Stimulated activated naive CD8-positive, alpha-beta T cell treated with anti-CD3 and anti-CD28 coated beads, Interleukin-15, amount 100 ng/mL, for 72 hours (primary cell): ENCODE data around the gene INPP5A.
"Not testable (repeated sequence)": the region's sequence is repeated elsewhere in the genome, so short reads cannot be mapped to it uniquely, and the experiment has no call there.

Experiments
- ATAC-seq: fragments of 150-1000 bp; cut with Tn5 transposase; 2 replicates; pipeline ENCODE4 v1.10.0; 2021; ENCODE audit warnings: mild to moderate bottlenecking, moderate library complexity
- DNase-seq, 2 donors: peaks; one replicate each; pipeline ENCODE4 v3.0.0; 2021 to 2022
- H3K27ac Mint-ChIP-seq, 2 donors: one replicate each; pipeline ENCODE4 v1.8.0; 2022; ENCODE audit warnings: mild to moderate bottlenecking in 2 of 2, mixed read lengths in 2 of 2, moderate library complexity in 2 of 2
- H3K27me3 Mint-ChIP-seq: one replicate; pipeline ENCODE4 v1.8.0; 2022; ENCODE audit warnings: mixed read lengths
- H3K4me1 Mint-ChIP-seq: one replicate; pipeline ENCODE4 v1.8.0; 2022; ENCODE audit warnings: mild to moderate bottlenecking, mixed read lengths
- H3K4me3 Mint-ChIP-seq, 2 donors: one replicate each; pipeline ENCODE4 v1.8.0; 2022; ENCODE audit warnings: mild to moderate bottlenecking in 2 of 2, mixed read lengths in 2 of 2, moderate library complexity in 1 of 2
- H3K9me3 Mint-ChIP-seq, 2 donors: one replicate each; pipeline ENCODE4 v1.8.0; 2022; ENCODE audit warnings: mixed read lengths in 2 of 2

INPP5A gene

GRCh38 chr10:132701099-132701845 is 163.7 kb downstream of the INPP5A start:
- ATAC-seq (no peak), DNase-seq (no peak)
- Mint-ChIP-seq H3K27ac (peak overlapping the region in 1 of 2 donors; percentile 71), H3K27me3 (no peaks in the 10 kb centered on the region), H3K4me3 (no peak overlapping the region), H3K9me3 (peaks cover 10 to 31% of the 10 kb centered on the region in 2 donors), H3K4me1 (no peaks in the 10 kb centered on the region)

- Mint-ChIP-seq H3K4me1 (no peaks in the 10 kb centered on the region), H3K4me3 (no peak overlapping the region), H3K27ac (no peak overlapping the region), H3K27me3 (no peaks in the 10 kb centered on the region), H3K9me3 (peaks cover 13 to 36% of the 10 kb centered on the region in 2 donors)
- DNase-seq = no peak
- no peak for ATAC-seq
Observed at GRCh38 chr10:132701846-132702190, 164.2 kb downstream of the INPP5A start.

- Mint-ChIP-seq H3K4me1 (no peaks in the 10 kb centered on the region), H3K4me3 (no peak overlapping the region), H3K27me3 (no peaks in the 10 kb centered on the region), H3K9me3 (peaks cover 13 to 40% of the 10 kb centered on the region in 2 donors), H3K27ac (peak overlapping the region in 1 of 2 donors; percentile 64)
- no peak for DNase-seq
- ATAC-seq = no peak
Observed at GRCh38 chr10:132702601-132703418, 165.2 kb downstream of the INPP5A start.

GRCh38 chr10:132703419-132704007 is 165.9 kb downstream of the INPP5A start:
- DNase-seq (no peak), ATAC-seq (no peak)
- Mint-ChIP-seq H3K27ac (peak overlapping the region in 1 of 2 donors; percentile 64), H3K9me3 (peaks cover 13 to 40% of the 10 kb centered on the region in 2 donors), H3K4me1 (no peaks in the 10 kb centered on the region), H3K4me3 (no peak overlapping the region), H3K27me3 (no peaks in the 10 kb centered on the region)

GRCh38 chr10:132704008-132704814 is 166.6 kb downstream of the INPP5A start:
- no peak for DNase-seq
- no peak for ATAC-seq
- Mint-ChIP-seq H3K27me3 (no peaks in the 10 kb centered on the region), H3K9me3 (peaks cover 13 to 40% of the 10 kb centered on the region in 2 donors), H3K4me3 (no peak overlapping the region), H3K4me1 (no peaks in the 10 kb centered on the region), H3K27ac (peak overlapping the region in 1 of 2 donors; percentile 94)

- H3K4me3 Mint-ChIP-seq, H3K27me3 Mint-ChIP-seq, H3K4me1 Mint-ChIP-seq, ATAC-seq, DNase-seq: not testable (repeated sequence)
- peaks cover 13 to 40% of the 10 kb centered on the region in 2 donors for H3K9me3 Mint-ChIP-seq
- H3K27ac Mint-ChIP-seq = peak overlapping the region in 1 of 2 donors; percentile 94
Observed at GRCh38 chr10:132704815-132705064, 167.2 kb downstream of the INPP5A start.

GRCh38 chr10:132705173-132705572 is 167.6 kb downstream of the INPP5A start:
- DNase-seq (no peak), ATAC-seq (no peak)
- peak overlapping the region in 1 of 2 donors; percentile 54 for H3K27ac Mint-ChIP-seq
- no peak overlapping the region for H3K4me3 Mint-ChIP-seq
- no peaks in the 10 kb centered on the region for H3K27me3 Mint-ChIP-seq
- no peaks in the 10 kb centered on the region for H3K4me1 Mint-ChIP-seq
- peaks cover 13 to 40% of the 10 kb centered on the region in 2 donors for H3K9me3 Mint-ChIP-seq

- H3K4me3 Mint-ChIP-seq = no peak overlapping the region
- no peaks in the 10 kb centered on the region for H3K27me3 Mint-ChIP-seq
- H3K27ac Mint-ChIP-seq = no peak overlapping the region
- no peaks in the 10 kb centered on the region for H3K4me1 Mint-ChIP-seq
- DNase-seq = no peak
- H3K9me3 Mint-ChIP-seq = peaks cover 13 to 40% of the 10 kb centered on the region in 2 donors
- no peak for ATAC-seq
Observed at GRCh38 chr10:132705943-132706342, 168.4 kb downstream of the INPP5A start.

GRCh38 chr10:132706701-132707100 is 169.1 kb downstream of the INPP5A start:
- H3K27ac Mint-ChIP-seq = no peak overlapping the region
- ATAC-seq (no peak), DNase-seq (no peak)
- H3K27me3 Mint-ChIP-seq = no peaks in the 10 kb centered on the region
- no peak overlapping the region for H3K4me3 Mint-ChIP-seq
- peaks cover 13 to 40% of the 10 kb centered on the region in 2 donors for H3K9me3 Mint-ChIP-seq
- no peaks in the 10 kb centered on the region for H3K4me1 Mint-ChIP-seq

GRCh38 chr10:132707121-132707775 is 169.7 kb downstream of the INPP5A start:
- H3K27me3 Mint-ChIP-seq = no peaks in the 10 kb centered on the region
- peak overlapping the region in 1 of 2 donors; percentile 44 for H3K27ac Mint-ChIP-seq
- no peaks in the 10 kb centered on the region for H3K4me1 Mint-ChIP-seq
- peaks cover 13 to 45% of the 10 kb centered on the region in 2 donors for H3K9me3 Mint-ChIP-seq
- ATAC-seq = no peak
- H3K4me3 Mint-ChIP-seq = no peak overlapping the region
- DNase-seq = no peak

- no peaks in the 10 kb centered on the region for H3K4me1 Mint-ChIP-seq
- H3K4me3 Mint-ChIP-seq = no peak overlapping the region
- peaks cover 13 to 49% of the 10 kb centered on the region in 2 donors for H3K9me3 Mint-ChIP-seq
- H3K27me3 Mint-ChIP-seq = no peaks in the 10 kb centered on the region
- H3K27ac Mint-ChIP-seq = no peak overlapping the region
- DNase-seq = no peak
- no peak for ATAC-seq
Observed at GRCh38 chr10:132707776-132708171, 170.2 kb downstream of the INPP5A start.

GRCh38 chr10:132708441-132708840 is 170.9 kb downstream of the INPP5A start:
- no peak for ATAC-seq
- Mint-ChIP-seq H3K4me1 (no peaks in the 10 kb centered on the region), H3K9me3 (peaks cover 13 to 46% of the 10 kb centered on the region in 2 donors), H3K27ac (no peak overlapping the region), H3K4me3 (no peak overlapping the region), H3K27me3 (no peaks in the 10 kb centered on the region)
- DNase-seq = no peak

- ATAC-seq (no peak), DNase-seq (no peak)
Observed at GRCh38 chr10:132708936-132709335, 171.3 kb downstream of the INPP5A start.

GRCh38 chr10:132709471-132709951 is 171.9 kb downstream of the INPP5A start:
- H3K27ac Mint-ChIP-seq = no peak overlapping the region
- no peak overlapping the region for H3K4me3 Mint-ChIP-seq
- H3K9me3 Mint-ChIP-seq = peaks cover 13 to 36% of the 10 kb centered on the region in 2 donors
- DNase-seq (no peak), ATAC-seq (no peak)
- no peaks in the 10 kb centered on the region for H3K4me1 Mint-ChIP-seq
- no peaks in the 10 kb centered on the region for H3K27me3 Mint-ChIP-seq

More at GRCh38 chr10:132708936-132709335, 171.3 kb downstream of the INPP5A start:
- Mint-ChIP-seq H3K4me1 (no peaks in the 10 kb centered on the region), H3K4me3 (no peak overlapping the region), H3K27ac (no peak overlapping the region), H3K9me3 (peaks cover 13 to 41% of the 10 kb centered on the region in 2 donors), H3K27me3 (no peaks in the 10 kb centered on the region)
